ENCODE results near the gene POLA2.

The POLA2 gene

GRCh38 chr11:65341856-65342255, 80.1 kb downstream of the POLA2 start:
- no peak for DNase-seq
